Measurements from ENCODE around the gene GCGR.

Gene GCGR

DNA sequence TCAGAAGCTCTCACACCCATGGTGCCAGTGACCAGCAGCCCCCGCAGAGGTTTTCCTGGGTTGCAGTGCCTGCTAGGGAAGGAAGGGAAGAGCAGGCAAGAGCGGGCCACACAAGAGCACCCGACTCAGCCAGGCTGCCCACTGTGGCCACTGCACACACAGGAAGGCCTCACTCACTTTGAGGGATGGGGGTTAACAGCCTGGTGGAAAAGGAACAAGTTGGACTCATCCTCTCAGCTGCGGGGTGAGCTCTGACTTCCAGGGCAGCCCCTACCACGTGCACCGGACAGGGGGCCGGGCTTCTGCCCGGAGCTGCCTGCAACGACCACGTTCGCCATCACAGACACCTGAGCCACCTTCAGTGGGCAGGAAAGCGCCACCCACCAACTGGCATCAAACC, 48.3 kb downstream of the GCGR start:
- DNase-seq: no peak

GRCh38 chr17:81854974-81855774, 51.2 kb downstream of the GCGR start:
- no peak for DNase-seq

DNA sequence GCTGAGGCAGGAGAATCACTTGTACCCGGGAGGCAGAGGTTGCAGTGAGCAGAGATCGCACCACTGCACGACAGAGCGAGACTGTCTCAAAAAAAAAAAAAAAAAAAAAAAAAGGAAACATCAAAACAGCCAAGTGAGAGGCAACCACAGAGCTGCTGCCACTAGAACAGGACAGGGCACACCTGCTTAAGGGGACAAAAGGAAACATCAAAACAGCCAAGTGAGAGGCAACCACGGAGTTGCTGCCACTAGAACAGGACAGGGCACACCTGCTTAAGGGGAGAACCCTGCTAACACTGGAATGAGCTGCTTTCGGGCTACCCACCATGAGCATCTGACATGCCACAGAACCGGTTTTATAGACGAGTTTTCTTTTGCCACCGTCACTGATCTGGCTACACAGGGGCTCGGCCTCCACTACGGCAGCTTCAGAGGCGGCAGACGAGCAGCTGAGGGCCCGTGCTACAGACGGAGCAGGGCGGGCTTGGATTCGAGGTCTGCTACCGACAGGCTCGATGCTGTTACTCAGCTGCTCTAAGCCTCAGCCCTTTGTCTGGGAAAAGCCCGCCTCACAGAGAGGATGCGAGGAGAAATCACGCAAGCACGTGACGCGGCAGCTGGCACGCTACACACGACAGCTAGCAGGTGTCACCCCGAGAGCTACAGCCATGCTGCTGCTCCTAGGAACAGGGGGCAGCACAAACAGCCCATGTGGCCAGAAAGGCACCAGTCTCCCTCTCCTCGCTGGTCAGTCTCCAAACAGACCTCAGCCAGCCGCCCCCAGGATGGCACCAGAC, 54.4 kb downstream of the GCGR start:
- no peak for DNase-seq

GRCh38 chr17:81858967-81859905, 55.3 kb downstream of the GCGR start:
- DNase-seq: no peak

GRCh38 chr17:81859906-81860755, 56.2 kb downstream of the GCGR start, which contains the start of gene P4HB:
Gene P4HB (minus strand): TSS chr17:81860535. CDS start chr17:81860471, 64 bp downstream.
- DNase-seq: no peak

GRCh38 chr17:81860756-81861568, 57.0 kb downstream of the GCGR start:
- DNase-seq: peak; percentile 100

- DNase-seq: no peak
These were observed 59.2 kb downstream of the GCGR start for GRCh38 chr17:81863123-81863675.

Data from HCEC 1CT (cell line).